Hematopoietic multipotent progenitor cell treated with erythropoietin and hydrocortisone succinate and interleukin-3 and kit ligand, for 4 days (in vitro differentiated cells): ENCODE measurements around the gene PRR14.
A peak's percentile ranks its signal among the peaks of the same experiment; 100 is the strongest.

Experiments used
- DNase-seq: peaks from one replicate; pipeline ENCODE4 v3.0.0-alpha.2; 2015

PRR14 gene

GRCh38 chr16:30660424-30661261 lies 9.9 kb downstream of the PRR14 start:
- peak; percentile 68 for DNase-seq

- DNase-seq, result no peak
These were observed 11.7 kb downstream of the PRR14 start for GRCh38 chr16:30662449-30662848.

GRCh38 chr16:30663038-30663437 lies 12.3 kb downstream of the PRR14 start:
- DNase-seq, result no peak

DNA sequence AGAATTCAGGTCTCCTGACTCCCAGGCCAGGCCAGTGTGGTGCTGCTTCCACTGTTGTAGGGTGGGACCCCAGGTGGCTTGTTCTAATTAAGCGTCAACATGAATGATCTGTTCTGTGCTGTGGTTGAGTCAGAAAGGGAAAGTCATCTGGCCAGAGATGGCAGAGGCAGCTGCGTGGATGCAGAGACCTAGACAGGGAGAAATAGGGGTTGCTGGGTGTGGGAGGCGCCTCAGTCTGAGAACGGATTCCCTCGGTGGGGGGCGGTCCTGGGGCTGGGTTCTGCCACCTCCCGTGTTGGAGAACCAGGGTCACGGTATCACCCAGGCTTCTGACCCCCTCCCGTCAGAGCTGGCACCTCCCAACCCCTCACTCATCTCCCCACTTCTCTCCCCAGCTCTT lies 13.1 kb downstream of the PRR14 start:
- DNase-seq, result no peak

DNA sequence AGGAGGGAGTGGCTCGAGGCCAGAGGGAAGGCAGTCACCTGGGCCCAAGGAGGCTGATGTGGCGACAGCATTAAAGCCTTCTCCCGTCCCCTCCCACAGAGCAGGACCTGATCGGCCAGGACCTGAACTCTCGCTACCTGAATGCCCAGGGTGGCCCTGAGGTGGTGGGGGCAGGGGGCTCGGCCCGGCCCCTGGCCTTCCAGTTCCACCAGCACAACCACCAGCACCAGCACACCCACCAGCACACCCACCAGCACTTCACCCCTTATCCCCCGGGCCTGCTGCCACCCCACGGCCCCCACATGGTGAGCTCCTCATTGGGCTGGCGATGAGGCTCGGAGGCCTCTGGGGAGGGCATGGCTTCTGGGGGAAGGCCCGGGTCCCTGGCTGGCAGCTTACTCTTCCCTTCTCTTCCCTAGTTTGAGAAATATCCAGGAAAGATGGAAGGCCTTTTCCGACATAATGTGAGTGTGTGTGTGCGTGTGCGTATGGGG lies 13.9 kb downstream of the PRR14 start:
- DNase-seq, result no peak

GRCh38 chr16:30665155-30665829 lies 14.5 kb downstream of the PRR14 start:
- no peak for DNase-seq

GRCh38 chr16:30665830-30666190 lies 15.1 kb downstream of the PRR14 start:
- no peak for DNase-seq

DNA sequence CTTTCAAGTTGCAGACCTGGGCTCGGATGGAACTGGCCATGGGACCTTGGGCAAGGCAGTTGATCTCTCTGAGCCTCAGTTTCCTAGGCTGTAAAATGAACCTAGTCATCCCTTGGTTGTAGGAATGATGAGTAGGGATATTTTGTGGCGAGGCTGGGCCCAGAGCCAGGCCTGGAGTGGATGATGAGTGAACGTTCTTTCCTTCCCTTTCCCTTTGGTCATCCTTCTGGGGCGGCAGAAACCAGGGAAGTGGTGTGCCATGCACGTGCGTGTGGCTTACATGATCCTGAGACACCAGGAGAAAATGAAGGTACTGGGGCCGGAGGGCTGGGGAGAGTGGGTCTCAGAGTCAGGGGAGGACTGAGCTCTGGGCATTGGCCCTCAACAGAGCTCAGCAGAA lies 15.9 kb downstream of the PRR14 start:
- DNase-seq, result no peak

DNA sequence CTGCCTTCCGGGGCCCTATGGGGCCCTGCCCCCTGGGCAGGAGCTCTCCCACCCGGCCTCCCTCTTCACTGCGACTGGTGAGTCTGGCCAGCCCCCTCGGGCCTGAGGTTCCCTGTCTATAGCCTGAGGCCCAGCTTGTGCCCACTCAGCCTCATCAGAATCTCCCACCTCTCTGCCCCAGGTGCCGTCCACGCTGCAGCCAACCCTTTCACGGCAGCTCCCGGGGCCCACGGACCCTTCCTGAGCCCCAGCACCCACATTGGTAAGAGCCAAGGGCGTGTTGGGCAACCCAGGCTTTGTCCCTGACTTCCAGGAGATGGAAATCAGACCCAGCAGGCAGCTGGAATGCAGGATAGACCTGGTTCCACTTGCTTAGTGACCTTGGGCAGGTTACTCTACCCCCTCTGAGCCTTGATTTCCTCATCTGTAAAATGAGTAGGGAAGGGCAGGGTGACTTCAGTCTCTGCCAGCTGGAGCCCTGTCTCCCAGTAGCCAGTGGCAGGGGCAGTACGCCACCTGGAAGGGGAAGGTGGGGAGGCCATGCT lies 16.7 kb downstream of the PRR14 start:
- no peak for DNase-seq

DNA sequence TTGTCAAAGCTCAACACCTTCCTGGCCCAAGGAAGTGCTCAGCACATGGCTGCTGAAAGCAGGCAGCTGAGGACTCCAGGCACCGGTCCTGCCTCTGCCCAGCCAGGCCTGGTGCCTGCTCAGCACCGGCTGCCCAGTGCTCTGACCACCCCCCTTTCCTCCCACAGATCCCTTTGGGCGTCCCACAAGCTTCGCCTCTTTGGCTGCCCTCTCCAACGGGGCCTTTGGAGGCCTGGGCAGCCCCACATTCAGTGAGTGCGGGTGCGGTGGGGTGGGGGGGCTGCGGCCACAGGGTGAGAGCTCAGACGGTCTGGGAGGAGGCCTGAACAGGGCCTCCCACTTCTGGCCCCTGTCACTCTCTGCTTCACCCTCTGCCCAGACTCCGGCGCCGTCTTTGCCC lies 17.6 kb downstream of the PRR14 start:
- DNase-seq, result no peak

GRCh38 chr16:30669026-30669902 lies 18.5 kb downstream of the PRR14 start:
- no peak for DNase-seq

DNA sequence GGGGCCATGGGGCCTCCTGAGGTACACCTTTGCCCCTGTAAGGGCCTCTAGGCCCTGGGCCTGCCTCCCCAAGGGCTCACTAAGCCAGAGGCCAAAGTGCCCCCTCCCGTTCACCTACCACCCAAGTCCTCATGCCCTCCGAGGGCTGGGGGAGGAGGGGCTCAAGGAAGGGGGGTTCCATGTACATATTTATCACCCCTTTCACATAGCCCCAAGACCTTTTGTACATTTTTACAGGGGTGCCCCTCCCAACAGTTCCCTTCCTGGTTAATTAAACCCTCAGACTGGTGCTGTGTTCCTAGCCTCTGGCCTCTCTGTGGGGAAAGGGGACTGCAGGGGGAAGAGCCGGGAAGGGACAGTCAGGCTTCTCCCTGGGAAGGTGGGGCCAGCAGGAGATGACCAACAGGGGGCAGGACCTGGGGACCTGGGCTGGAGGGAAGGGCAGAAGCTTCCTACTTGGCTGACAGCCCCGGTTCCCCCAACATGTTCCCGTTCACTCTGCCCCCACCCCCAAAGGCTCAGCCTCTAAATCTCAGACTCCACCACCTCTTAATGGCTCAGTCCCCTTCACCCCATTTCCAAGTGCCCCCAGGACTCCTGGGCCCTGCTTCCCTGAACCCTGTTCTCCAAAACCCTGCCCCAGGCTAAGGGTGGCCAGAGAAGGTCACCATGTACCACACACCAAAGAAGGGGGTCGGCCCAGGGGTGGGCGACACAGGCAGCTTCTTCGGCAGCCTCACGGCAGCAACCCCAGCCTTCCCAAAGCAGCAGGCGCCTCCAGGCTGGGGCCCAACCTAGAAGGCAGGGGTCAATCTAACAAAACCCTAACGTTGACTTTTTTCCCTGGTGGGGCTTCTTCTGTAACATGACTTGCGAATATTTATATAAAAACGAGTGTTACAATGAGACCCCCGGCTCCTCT lies 19.4 kb downstream of the PRR14 start:
- DNase-seq, result no peak

DNA sequence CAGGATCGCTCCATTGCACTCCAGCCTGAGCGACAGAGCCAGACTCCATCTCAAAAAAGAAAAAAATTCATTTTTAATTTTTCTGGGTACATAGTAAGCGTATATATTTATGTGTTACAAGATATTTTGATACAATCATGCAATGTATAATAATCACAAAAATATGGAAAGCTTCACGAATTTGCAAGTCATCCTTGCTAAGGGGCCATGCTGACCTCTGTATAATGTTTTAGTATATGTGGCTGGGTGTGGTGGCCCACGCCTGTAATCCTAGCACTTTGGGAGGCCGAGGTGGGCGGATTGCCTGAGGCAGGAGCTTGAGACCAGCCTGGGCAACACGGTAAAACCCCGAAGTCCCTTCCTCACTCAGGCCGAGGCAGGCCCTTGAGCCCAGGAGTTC lies 24.4 kb downstream of the PRR14 start:
- DNase-seq, result no peak

DNA sequence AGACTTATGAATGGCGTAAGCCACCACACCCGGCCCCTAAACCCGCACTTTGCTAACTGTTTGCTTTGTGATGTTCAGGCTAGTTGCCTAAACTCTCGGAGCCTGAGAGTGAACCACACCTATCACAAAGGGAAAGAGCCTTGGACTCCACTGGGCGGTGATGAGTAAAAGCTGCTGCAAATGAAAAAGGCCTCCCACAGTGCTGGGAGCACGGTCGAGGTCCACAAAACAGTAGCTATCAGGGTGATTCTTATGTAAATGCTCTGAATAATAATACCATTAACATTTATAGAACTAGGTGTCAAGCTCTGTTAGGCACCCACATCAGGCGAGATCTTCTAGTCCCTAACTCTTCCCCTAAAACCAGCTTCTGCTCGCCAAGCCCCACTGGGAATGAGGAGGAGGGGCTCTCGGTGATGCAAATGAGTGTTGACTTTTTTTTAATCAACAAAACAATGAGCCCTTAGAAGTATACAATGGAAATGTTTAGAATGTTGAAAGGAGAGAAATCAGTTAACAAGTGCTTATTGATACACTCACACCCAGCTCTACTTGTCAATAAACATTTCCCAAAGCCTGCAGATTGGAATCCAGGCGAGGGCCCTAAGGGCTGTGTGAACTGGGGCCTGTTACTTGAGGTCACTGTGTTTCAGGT lies 27.3 kb downstream of the PRR14 start:
- no peak for DNase-seq

DNA sequence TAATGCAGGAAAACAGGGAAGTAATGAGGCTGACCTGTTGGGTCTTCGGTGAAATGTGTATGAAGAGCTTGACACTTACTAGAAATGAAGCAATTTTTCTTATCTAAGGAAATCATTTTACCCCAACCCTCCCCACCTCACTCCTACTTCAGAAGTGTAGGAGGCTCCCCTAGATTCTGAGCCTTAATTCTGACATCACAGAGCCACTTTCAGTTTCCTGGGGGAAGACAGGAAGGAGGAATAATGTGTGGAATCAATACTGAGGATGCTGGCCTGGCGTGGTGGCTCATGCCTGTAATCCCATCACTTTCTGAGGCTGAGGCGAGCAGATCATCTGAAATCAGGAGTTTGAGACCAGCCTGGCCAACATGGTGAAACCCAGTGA lies 27.8 kb downstream of the PRR14 start:
- peak; percentile 27 for DNase-seq

DNA sequence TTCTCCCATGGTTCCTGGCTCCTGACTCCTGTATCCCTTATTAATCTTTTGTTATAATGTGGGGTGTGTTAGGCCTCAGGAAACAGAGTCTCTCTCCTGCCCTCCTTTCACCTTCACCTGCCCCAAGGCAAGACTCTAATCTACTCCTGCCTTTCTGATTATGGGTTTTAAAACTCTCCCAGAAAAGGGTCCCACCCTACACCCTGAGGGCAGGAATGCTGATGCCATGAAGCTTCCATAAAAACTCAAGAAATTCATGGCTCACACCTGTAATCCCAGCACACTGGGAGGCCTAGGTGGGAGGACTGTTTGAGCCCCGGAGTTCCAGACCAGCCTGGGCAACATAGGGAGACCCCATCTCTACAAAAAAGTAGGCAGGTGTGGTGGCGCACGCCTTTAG lies 29.6 kb downstream of the PRR14 start:
- DNase-seq, result no peak

DNA sequence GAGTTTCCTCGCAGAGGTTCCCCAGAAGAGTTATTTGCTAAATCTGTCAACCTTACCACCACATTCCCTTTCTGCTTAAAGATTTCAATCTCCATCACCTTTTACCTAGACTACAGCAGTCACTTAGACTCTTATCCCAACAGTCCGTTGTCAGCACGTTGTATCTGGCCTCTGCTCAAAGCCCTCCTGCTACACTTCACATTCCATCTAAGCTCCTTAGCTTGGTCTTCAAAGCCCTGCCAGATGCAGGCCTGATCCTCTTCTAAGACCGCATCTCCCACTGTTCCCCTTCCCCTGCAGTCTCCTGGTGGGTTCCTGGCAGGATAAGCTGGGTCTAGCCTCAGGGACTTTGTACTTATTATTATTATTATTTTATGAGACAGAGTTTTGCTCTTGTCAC lies 37.9 kb downstream of the PRR14 start:
- no peak for DNase-seq

DNA sequence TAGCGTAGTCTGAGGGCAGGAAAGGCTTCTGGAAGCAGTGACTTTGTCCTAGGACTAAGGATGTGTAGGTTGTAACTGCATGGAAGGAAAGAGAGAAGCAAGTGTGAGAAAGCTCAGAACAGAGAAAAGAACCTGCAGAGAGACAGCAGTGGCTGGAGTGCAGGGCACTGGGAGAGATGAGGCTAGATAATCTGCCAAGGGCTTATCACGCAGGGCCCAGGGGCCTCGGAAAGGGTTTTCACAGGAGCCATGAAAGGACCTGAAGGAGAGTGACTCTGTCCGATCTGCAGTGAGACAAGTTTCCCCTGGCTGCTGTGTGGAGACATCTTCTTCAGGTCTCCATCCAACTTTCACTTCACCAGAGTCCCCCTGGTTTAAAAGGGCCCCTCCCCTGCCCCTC lies 41.1 kb downstream of the PRR14 start:
- peak; percentile 54 for DNase-seq

DNA sequence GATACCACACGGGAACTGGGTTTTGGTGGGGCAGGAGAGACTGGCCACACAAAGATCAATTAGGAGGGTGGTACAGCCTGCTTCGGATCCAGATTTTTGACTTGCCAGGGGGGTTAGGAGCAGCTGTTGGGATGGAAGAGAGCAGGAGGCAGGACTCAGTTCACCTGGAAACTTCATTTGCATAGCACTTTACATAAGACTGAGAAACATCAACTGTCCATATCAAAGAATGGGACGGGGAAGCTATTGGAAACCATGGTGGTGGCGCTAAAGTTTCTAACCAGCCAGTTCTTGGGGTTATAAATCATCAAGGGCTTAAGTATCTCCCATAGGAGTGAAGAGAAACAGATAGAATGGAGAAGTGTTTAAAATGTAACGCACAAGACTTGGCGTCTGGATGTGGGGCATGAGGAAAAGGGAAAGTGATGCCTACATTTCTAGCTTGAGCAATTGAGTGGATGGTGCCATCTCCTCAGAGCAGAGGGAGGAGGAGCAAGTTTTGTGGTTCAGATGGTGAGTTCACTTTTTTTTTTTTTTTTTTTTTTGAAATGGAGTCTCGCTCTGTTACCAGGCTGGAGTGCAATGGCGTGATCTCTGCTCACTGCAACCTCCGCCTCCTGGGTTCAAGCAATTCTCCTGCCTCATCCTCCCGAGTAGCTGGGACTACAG lies 41.8 kb downstream of the PRR14 start:
- DNase-seq, result peak; percentile 63

- DNase-seq, result peak; percentile 60
These were observed 44.4 kb downstream of the PRR14 start for GRCh38 chr16:30694926-30695693.
